GM23338 (cell line): ENCODE measurements around the gene GPRC5C. TPM values are rescaled to one million over a fixed set of nuclear protein-coding genes. Genes with fewer than 3 reads are reported as not detected.

Experiments
- ATAC-seq: fragments of 200-7000 bp; cut with Tn5 transposase; 3 replicates; pipeline ENCODE4 v1.9.1; 2020
- DNase-seq: peaks from one replicate; pipeline ENCODE4 v3.0.0-alpha.2; 2015; ENCODE audit warnings: low spot score
- H2AFZ ChIP-seq: fragments of 200-600 bp; sonication (generic); 2 replicates; pipeline ENCODE4 v1.8.0; 2016; ENCODE audit warnings: antibody characterized with exemption, mild to moderate bottlenecking, moderate library complexity
- H3F3A ChIP-seq: fragments of 200-600 bp; sonication (generic); replicated peaks from 2 replicates; pipeline ENCODE4 v1.8.0; 2017; ENCODE audit warnings: antibody characterized with exemption, mixed run types, low read depth
- H3K27ac ChIP-seq: fragments of 200-600 bp; sonication (generic); 2 replicates; pipeline ENCODE4 v1.6.1; 2016; ENCODE audit warnings: low read depth
- H3K27me3 ChIP-seq: fragments of 200-600 bp; sonication (generic); 2 replicates; pipeline ENCODE4 v1.8.0; 2016; ENCODE audit warnings: mild to moderate bottlenecking, mixed run types, moderate library complexity; ENCODE audit not compliant: insufficient read depth
- H3K36me3 ChIP-seq: fragments of 200-600 bp; sonication (generic); 2 replicates; pipeline ENCODE4 v1.8.0; 2016; ENCODE audit warnings: mild to moderate bottlenecking; ENCODE audit not compliant: insufficient read depth
- H3K4me1 ChIP-seq: fragments of 200-600 bp; sonication (generic); 2 replicates; pipeline ENCODE4 v1.8.0; 2016; ENCODE audit warnings: mild to moderate bottlenecking, moderate library complexity; ENCODE audit not compliant: insufficient read depth
- H3K4me2 ChIP-seq: fragments of 200-600 bp; sonication (generic); 2 replicates; pipeline ENCODE4 v1.7.1; 2017; ENCODE audit warnings: mixed run types
- H3K4me3 ChIP-seq: fragments of 200-600 bp; sonication (generic); 2 replicates; pipeline ENCODE4 v1.6.1; 2016; ENCODE audit warnings: mixed run types
- H3K79me2 ChIP-seq: fragments of 200-600 bp; sonication (generic); replicated peaks from 2 replicates; pipeline ENCODE4 v1.8.0; 2017; ENCODE audit warnings: mild to moderate bottlenecking; ENCODE audit not compliant: insufficient read depth
- H3K9me2 ChIP-seq: fragments of 200-600 bp; sonication (generic); 2 replicates; pipeline ENCODE4 v1.8.0; 2017; ENCODE audit not compliant: insufficient read depth
- H4K20me1 ChIP-seq: fragments of 200-600 bp; sonication (generic); replicated peaks from 2 replicates; pipeline ENCODE4 v1.8.0; 2017; ENCODE audit warnings: mild to moderate bottlenecking; ENCODE audit not compliant: insufficient read depth
- H3K27ac Mint-ChIP-seq: 2 replicates; pipeline ENCODE4 v1.8.0; 2020; ENCODE audit warnings: inconsistent platforms, mild to moderate bottlenecking, moderate library complexity, mixed read lengths
- H3K27me3 Mint-ChIP-seq: 3 replicates; pipeline ENCODE4 v1.8.0; 2022; ENCODE audit warnings: low read depth, mild to moderate bottlenecking, moderate library complexity, mixed read lengths, inconsistent platforms; ENCODE audit not compliant: insufficient read depth, poor library complexity
- H3K36me3 Mint-ChIP-seq: 3 replicates; pipeline ENCODE4 v1.8.0; 2021; ENCODE audit warnings: low read depth, mild to moderate bottlenecking, inconsistent platforms, moderate library complexity, mixed read lengths
- H3K4me1 Mint-ChIP-seq: 3 replicates; pipeline ENCODE4 v1.8.0; 2020; ENCODE audit warnings: mild to moderate bottlenecking, inconsistent platforms, mixed read lengths
- H3K4me3 Mint-ChIP-seq: 3 replicates; pipeline ENCODE4 v1.8.0; 2021; ENCODE audit warnings: moderate library complexity, mild to moderate bottlenecking, inconsistent platforms, mixed read lengths
- H3K9me3 Mint-ChIP-seq: 3 replicates; pipeline ENCODE4 v1.8.0; 2020; ENCODE audit warnings: moderate library complexity, mild to moderate bottlenecking, inconsistent platforms, mixed read lengths
- CREB1 ChIP-seq: fragments of 250-450 bp; sonication (Bioruptor Pico); IDR thresholded peaks from 2 replicates; pipeline ENCODE4 v1.5.0; 2020; ENCODE audit warnings: low read depth, mild to moderate bottlenecking, moderate library complexity
- CTCF ChIP-seq, 2 experiments: fragments of 200-600 bp in 1 of 2; sonication (generic) in 1 of 2; conservative IDR thresholded peaks; 2 replicates each; pipeline versions ENCODE4 v1.5.1 to v1.6.1; 2016 to 2017; ENCODE audit warnings: antibody characterized with exemption in 2 of 2, low read depth in 2 of 2, mild to moderate bottlenecking in 2 of 2, moderate library complexity in 1 of 2
- ETS1 ChIP-seq: IDR thresholded peaks from 2 replicates; pipeline ENCODE4 v1.6.1; 2016; ENCODE audit warnings: antibody characterized with exemption
- EZH2 ChIP-seq: fragments of 200-600 bp; sonication (generic); IDR thresholded peaks from one replicate; pipeline ENCODE4 v1.8.0; 2017; ENCODE audit warnings: antibody characterized with exemption, mild to moderate bottlenecking, low read depth; ENCODE audit not compliant: unreplicated experiment
- EZH2phosphoT487 ChIP-seq: fragments of 200-600 bp; sonication (generic); IDR thresholded peaks from one replicate; pipeline ENCODE4 v1.8.1; 2018; ENCODE audit warnings: antibody characterized with exemption; ENCODE audit not compliant: unreplicated experiment
- JUNB ChIP-seq: IDR thresholded peaks from one replicate; pipeline ENCODE4 v1.6.1; 2016; ENCODE audit warnings: antibody characterized with exemption; ENCODE audit not compliant: unreplicated experiment
- NANOG ChIP-seq: IDR thresholded peaks from 2 replicates; pipeline ENCODE4 v1.6.1; 2016; ENCODE audit warnings: antibody characterized with exemption, borderline replicate concordance
- POLR2AphosphoS5 ChIP-seq: IDR thresholded peaks from 2 replicates; pipeline ENCODE4 v1.6.1; 2016; ENCODE audit warnings: antibody characterized with exemption, low read depth
- REST ChIP-seq: IDR thresholded peaks from one replicate; pipeline ENCODE4 v1.6.1; 2018; ENCODE audit warnings: antibody characterized with exemption; ENCODE audit not compliant: unreplicated experiment
- STAT1 ChIP-seq: IDR thresholded peaks from one replicate; pipeline ENCODE4 v1.6.1; 2016; ENCODE audit warnings: antibody characterized with exemption; ENCODE audit not compliant: unreplicated experiment
- ZNF114 ChIP-seq: fragments of 250-450 bp; sonication (Bioruptor Pico); IDR thresholded peaks from 2 replicates; pipeline ENCODE4 v1.5.0; 2020; ENCODE audit warnings: mild to moderate bottlenecking, moderate library complexity
- ZNF331 ChIP-seq: fragments of 250-450 bp; sonication (Bioruptor Pico); IDR thresholded peaks from 2 replicates; pipeline ENCODE4 v1.5.0; 2020; ENCODE audit warnings: low read depth, mild to moderate bottlenecking, moderate library complexity
- ZNF462 ChIP-seq: fragments of 250-450 bp; sonication (Bioruptor Pico); IDR thresholded peaks from 2 replicates; pipeline ENCODE4 v1.5.0; 2020; ENCODE audit warnings: mild to moderate bottlenecking, moderate library complexity
- polyA plus RNA-seq: library from polyadenylated mRNA; unstranded; fragments of >200 nt; fragmentation: Nextera tagmentation; extraction: Ambion mirVana; gene quantifications from 2 replicates; pipeline ENCODE4 v1.2.1, GENCODE V29; 2016
- total RNA-seq: library from RNA; depleted of rRNA; stranded (reverse); fragments of >200 nt; shearing (Covaris generic); gene quantifications from 2 replicates; pipeline ENCODE4 v1.2.3, GENCODE V29; 2014

Gene GPRC5C
- total and polyA plus RNA-seq, 2 experiments from 2014 or later, result 9.0 to 22.4 TPM

DNA sequence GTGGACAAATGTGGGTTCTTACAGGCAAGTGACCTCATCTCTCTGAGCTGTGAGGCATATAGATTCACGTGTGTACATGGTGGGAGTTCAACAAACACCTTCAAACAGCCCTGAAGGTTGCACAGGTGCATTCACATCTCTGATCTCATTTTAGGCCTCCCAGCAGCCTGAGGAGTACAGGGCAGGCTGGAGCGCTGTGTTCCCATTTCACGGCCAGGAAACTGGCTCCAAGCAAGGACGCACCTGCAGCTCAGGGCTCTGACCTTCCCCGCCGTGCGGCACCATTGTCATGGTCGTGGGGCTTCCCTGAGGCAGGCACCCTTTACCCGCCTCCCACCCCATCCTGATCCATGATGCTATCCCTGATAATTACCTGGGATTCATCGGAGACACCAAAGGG, 29.7 kb downstream of the GPRC5C start (continued):
- no peak for TF ChIP-seq NANOG
- no peak for TF ChIP-seq JUNB
- TF ChIP-seq EZH2, result no peak
- no peak for TF ChIP-seq REST

GRCh38 chr17:74464730-74465377, 33.0 kb downstream of the GPRC5C start:
- Histone ChIP-seq H3K36me3 (no peaks in the 10 kb centered on the region), H3K27me3 (peaks cover 39% of the 10 kb centered on the region), H2AFZ (no peak overlapping the region), H3K79me2 (no peaks in the 10 kb centered on the region), H3K27ac (no peak overlapping the region), H3K9me2 (no peaks in the 10 kb centered on the region), H3F3A (peaks cover 11% of the 10 kb centered on the region; the same call in 1 of the 2 replicates), H4K20me1 (no peaks in the 10 kb centered on the region), H3K4me3 (no peak overlapping the region), H3K4me2 (no peak overlapping the region), H3K4me1 (peaks cover 7% of the 10 kb centered on the region; the same call in 1 of the 2 replicates)
- H3K9me3 Mint-ChIP-seq, result no peaks in the 10 kb centered on the region
- ATAC-seq (no peak), DNase-seq (no peak)
- H3K4me1 Mint-ChIP-seq, result peaks cover 5% of the 10 kb centered on the region; the same call in 2 of the 3 replicates
- H3K27me3 Mint-ChIP-seq, result peaks cover 16% of the 10 kb centered on the region
- no peak overlapping the region for H3K27ac Mint-ChIP-seq
- H3K4me3 Mint-ChIP-seq, result no peak overlapping the region
- no peaks in the 10 kb centered on the region for H3K36me3 Mint-ChIP-seq
- TF ChIP-seq POLR2AphosphoS5 (no peak), JUNB (no peak), EZH2 (no peak), ZNF114 (no peak), ETS1 (no peak), EZH2phosphoT487 (no peak), ZNF462 (CRISPR knock-in tag) (no peak), ZNF331 (CRISPR knock-in tag) (no peak), NANOG (no peak), CREB1 (CRISPR knock-in tag) (no peak), STAT1 (no peak), CTCF (conservative IDR thresholded peaks at IDR 0.05; ENCODE audit: low read depth in 2 of 2) (no peak)
